Glutamatergic neuron (in vitro differentiated cells): ENCODE data around the gene FAM3C. TPM values are rescaled to one million over a fixed set of nuclear protein-coding genes. Genes with fewer than 3 reads are reported as not detected.

Experiments used
- DNase-seq: peaks from one replicate; pipeline ENCODE4 v3.0.0; 2022
- H3K27ac Mint-ChIP-seq: one replicate; pipeline ENCODE4 v1.8.0; 2020; ENCODE audit warnings: mild to moderate bottlenecking, mixed read lengths, inconsistent platforms; ENCODE audit not compliant: unreplicated experiment
- H3K27me3 Mint-ChIP-seq: one replicate; pipeline ENCODE4 v1.8.0; 2020; ENCODE audit warnings: mild to moderate bottlenecking, moderate library complexity, mixed read lengths, inconsistent platforms; ENCODE audit not compliant: unreplicated experiment
- H3K36me3 Mint-ChIP-seq: one replicate; pipeline ENCODE4 v1.8.0; 2020; ENCODE audit warnings: mild to moderate bottlenecking, mixed read lengths, inconsistent platforms; ENCODE audit not compliant: unreplicated experiment
- H3K4me1 Mint-ChIP-seq: one replicate; pipeline ENCODE4 v1.8.0; 2020; ENCODE audit warnings: mild to moderate bottlenecking, low read depth, mixed read lengths, inconsistent platforms; ENCODE audit not compliant: unreplicated experiment
- H3K4me3 Mint-ChIP-seq: one replicate; pipeline ENCODE4 v1.8.0; 2020; ENCODE audit warnings: mild to moderate bottlenecking, mixed read lengths, inconsistent platforms; ENCODE audit not compliant: unreplicated experiment
- H3K9me3 Mint-ChIP-seq: one replicate; pipeline ENCODE4 v1.8.0; 2020; ENCODE audit warnings: mild to moderate bottlenecking, moderate library complexity, mixed read lengths, inconsistent platforms; ENCODE audit not compliant: unreplicated experiment
- total RNA-seq: library from RNA; stranded (reverse); fragmentation: NEBNext Ultra II Directional; extraction: Animal tissue kit (Norgen Biotek cat#: 25700); gene quantifications from one replicate; pipeline ENCODE4 v1.2.1, GENCODE V29; 2021; ENCODE audit not compliant: unreplicated experiment
- TF ChIP-seq, protein P1 (sequence below): fragments of 200-600 bp; sonication (generic); IDR thresholded peaks from one replicate; pipeline ENCODE4 v1.5.0; 2021; ENCODE audit not compliant: partially characterized antibody, unreplicated experiment

FAM3C gene
- total RNA-seq, 1 donor from 2014 or later = 19.9 TPM

DNA sequence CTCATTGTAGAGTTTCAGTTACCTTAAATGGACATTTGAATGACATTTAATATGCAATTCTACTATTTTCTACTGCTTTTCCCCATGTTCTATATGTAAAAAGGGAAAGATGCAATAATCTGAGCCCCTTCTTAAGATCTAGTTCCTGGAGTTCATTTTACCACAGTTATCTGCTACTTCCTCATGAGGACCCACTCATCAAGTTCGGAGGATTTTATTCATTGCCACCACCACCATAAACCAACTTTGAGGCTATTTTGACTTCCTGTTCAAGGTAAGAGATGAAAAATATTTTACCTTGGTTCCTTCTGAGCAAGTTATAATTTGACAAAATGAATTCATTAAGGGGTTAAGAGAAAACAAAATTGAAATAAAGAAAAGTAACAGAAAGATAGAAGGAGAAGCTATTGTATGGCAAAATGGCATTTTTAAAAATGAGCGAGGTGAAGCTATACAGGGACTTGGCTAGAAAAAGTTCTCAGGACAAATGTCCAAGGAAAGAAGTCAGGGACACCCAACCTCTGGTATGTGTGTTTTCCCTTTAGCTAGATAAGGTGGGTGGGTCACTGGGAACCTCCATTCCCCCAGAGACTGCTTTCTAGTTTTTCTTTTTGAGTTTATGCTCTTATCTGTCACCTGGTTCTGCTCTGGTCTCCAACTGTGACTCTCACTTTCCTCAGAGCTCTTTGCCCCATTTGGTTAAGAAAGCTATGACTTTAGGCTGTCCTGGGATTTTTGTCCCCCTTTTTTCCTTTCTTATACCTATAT, 14.9 kb upstream of the FAM3C start:
- TF ChIP-seq, protein P1, sequence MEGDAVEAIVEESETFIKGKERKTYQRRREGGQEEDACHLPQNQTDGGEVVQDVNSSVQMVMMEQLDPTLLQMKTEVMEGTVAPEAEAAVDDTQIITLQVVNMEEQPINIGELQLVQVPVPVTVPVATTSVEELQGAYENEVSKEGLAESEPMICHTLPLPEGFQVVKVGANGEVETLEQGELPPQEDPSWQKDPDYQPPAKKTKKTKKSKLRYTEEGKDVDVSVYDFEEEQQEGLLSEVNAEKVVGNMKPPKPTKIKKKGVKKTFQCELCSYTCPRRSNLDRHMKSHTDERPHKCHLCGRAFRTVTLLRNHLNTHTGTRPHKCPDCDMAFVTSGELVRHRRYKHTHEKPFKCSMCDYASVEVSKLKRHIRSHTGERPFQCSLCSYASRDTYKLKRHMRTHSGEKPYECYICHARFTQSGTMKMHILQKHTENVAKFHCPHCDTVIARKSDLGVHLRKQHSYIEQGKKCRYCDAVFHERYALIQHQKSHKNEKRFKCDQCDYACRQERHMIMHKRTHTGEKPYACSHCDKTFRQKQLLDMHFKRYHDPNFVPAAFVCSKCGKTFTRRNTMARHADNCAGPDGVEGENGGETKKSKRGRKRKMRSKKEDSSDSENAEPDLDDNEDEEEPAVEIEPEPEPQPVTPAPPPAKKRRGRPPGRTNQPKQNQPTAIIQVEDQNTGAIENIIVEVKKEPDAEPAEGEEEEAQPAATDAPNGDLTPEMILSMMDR = no peak
- no peak overlapping the region for H3K27ac Mint-ChIP-seq
- H3K9me3 Mint-ChIP-seq = no peaks in the 10 kb centered on the region
- H3K36me3 Mint-ChIP-seq = no peaks in the 10 kb centered on the region
- H3K27me3 Mint-ChIP-seq = no peaks in the 10 kb centered on the region
- DNase-seq = no peak
- H3K4me1 Mint-ChIP-seq = no peaks in the 10 kb centered on the region
- no peak overlapping the region for H3K4me3 Mint-ChIP-seq

DNA sequence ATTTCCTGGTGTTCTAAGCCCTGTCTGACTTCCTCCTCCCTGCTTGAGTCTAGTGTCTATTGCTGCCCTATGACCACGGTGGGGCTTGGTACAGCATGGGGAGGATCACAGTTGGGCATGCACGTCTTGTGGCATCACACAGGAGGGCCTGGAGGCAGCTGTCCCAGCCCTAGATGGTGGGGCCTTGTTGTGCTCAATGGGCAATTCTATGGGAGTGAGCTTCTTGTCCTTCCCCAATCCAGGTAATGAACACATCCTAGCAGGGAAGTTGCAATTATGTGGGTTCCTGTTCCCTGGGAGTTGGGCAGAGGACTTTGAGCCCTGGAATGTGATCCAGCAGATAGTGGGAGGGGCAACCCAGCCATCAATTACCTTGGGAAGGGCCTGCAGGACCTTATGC, 10.8 kb upstream of the FAM3C start:
- Mint-ChIP-seq H3K27ac (no peak overlapping the region), H3K9me3 (no peaks in the 10 kb centered on the region), H3K4me3 (no peak overlapping the region), H3K36me3 (no peaks in the 10 kb centered on the region), H3K27me3 (peaks cover 3% of the 10 kb centered on the region), H3K4me1 (no peaks in the 10 kb centered on the region)
- TF ChIP-seq, protein P1 = no peak
- DNase-seq = no peak

DNA sequence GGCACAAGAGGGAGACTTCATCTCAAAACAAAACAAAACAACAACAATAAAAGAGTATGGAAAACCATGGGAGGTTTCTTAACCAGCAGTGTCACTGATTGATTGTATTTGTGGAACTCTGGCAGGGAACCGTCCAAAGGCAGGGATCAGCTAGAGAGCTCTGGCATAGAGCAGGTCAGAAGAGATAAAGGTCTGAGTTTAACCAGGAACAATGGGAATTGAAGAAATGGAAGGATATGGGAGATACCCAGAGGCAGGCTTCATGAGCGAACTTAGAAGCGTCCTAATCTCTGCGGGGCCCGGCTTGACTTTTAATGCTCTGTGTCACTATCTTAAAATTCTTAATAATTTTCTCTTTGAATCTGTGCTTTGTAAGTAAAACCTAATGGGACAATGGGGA, 10.4 kb upstream of the FAM3C start:
- no peak overlapping the region for H3K4me3 Mint-ChIP-seq
- no peak for DNase-seq
- H3K27me3 Mint-ChIP-seq = peaks cover 3% of the 10 kb centered on the region
- H3K9me3 Mint-ChIP-seq = no peaks in the 10 kb centered on the region
- H3K27ac Mint-ChIP-seq = no peak overlapping the region
- H3K4me1 Mint-ChIP-seq = no peaks in the 10 kb centered on the region
- no peaks in the 10 kb centered on the region for H3K36me3 Mint-ChIP-seq
- TF ChIP-seq, protein P1 = no peak

DNA sequence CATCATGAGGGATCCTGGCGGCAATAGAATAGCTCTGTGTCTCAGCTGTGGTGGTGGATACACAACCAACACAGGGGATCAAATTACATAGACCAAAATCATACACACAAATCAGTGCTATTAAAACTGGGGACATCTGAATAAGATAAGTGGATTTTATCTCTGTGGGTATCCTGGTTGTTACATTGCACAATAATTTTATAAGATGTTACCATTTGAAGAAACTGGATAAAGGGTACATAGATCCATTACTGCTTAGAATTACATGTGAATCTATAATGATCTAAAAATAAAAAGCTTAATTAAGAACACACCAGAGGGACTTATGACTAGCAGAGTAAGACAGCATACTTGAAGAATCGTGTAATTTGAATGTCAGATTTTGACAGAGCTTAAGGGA, 8.2 kb upstream of the FAM3C start:
- Mint-ChIP-seq H3K27ac (no peak overlapping the region), H3K27me3 (peaks cover 6% of the 10 kb centered on the region), H3K4me1 (no peaks in the 10 kb centered on the region), H3K9me3 (no peaks in the 10 kb centered on the region), H3K4me3 (no peak overlapping the region), H3K36me3 (no peaks in the 10 kb centered on the region)
- no peak for DNase-seq
- TF ChIP-seq, protein P1 = no peak

DNA sequence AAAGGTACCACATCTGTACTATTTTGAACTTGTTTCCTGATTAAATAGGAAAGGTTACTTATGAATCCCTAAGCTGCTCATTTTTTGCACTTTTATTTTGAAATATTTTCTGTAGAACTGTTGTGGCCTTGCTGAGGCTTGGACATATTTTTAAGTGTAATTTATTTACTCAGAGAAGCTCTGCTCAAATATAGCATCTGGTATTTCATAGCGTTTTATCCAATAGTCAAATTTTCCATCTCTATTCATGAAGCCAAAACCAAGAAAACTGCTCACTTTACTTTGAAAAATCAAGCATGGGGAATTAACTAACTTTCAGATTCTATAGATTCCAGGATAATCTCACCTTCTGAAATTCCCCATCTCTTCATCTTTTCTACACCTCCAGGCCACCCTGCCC, 6.6 kb upstream of the FAM3C start:
- TF ChIP-seq, protein P1 = no peak

More for the DNA sequence above, 6.6 kb upstream of the FAM3C start:
- Mint-ChIP-seq H3K36me3 (no peaks in the 10 kb centered on the region), H3K9me3 (no peaks in the 10 kb centered on the region), H3K4me1 (no peaks in the 10 kb centered on the region), H3K4me3 (no peak overlapping the region), H3K27me3 (peaks cover 6% of the 10 kb centered on the region), H3K27ac (no peak overlapping the region)
- DNase-seq = no peak
